Fibroblast of pulmonary artery (primary cell): ENCODE data around the gene ADAMTSL1.

Experiments used
- DNase-seq: peaks from one replicate; pipeline ENCODE4 v3.0.0-alpha.2; 2010; ENCODE audit warnings: low read depth
- H3K4me3 ChIP-seq: replicated peaks from 2 replicates; pipeline ENCODE4 v1.5.1; 2011; ENCODE audit warnings: low read depth, mild to moderate bottlenecking, control low read depth, low read length, moderate library complexity
- CTCF ChIP-seq: IDR thresholded peaks from 2 replicates; pipeline ENCODE4 v1.5.1; 2011; ENCODE audit warnings: mild to moderate bottlenecking, control low read depth, low read length, inconsistent platforms; ENCODE audit errors: missing control alignments

Gene ADAMTSL1

GRCh38 chr9:18778147-18778546 lies 304.2 kb downstream of the ADAMTSL1 start:
- H3K4me3 ChIP-seq, result no peak overlapping the region
- no peak for TF ChIP-seq CTCF
- no peak for DNase-seq

GRCh38 chr9:18778846-18779245 lies 304.9 kb downstream of the ADAMTSL1 start:
- H3K4me3 ChIP-seq, result no peak overlapping the region
- TF ChIP-seq CTCF, result no peak
- peak; percentile 16 for DNase-seq

GRCh38 chr9:18783909-18784308 lies 310.0 kb downstream of the ADAMTSL1 start:
- no peak for TF ChIP-seq CTCF
- no peak for DNase-seq
- H3K4me3 ChIP-seq, result no peak overlapping the region

- no peak overlapping the region for H3K4me3 ChIP-seq
- DNase-seq, result peak; percentile 65
- TF ChIP-seq CTCF, result no peak
Measured at GRCh38 chr9:18785604-18786003, 311.7 kb downstream of the ADAMTSL1 start.

GRCh38 chr9:18786196-18786595 lies 312.2 kb downstream of the ADAMTSL1 start:
- TF ChIP-seq CTCF, result no peak
- peak; percentile 6 for DNase-seq
- H3K4me3 ChIP-seq, result no peak overlapping the region

GRCh38 chr9:18786911-18787650 lies 313.1 kb downstream of the ADAMTSL1 start:
- no peak for TF ChIP-seq CTCF
- no peak overlapping the region for H3K4me3 ChIP-seq
- peak; percentile 73 for DNase-seq

- no peak overlapping the region for H3K4me3 ChIP-seq
- no peak for TF ChIP-seq CTCF
- no peak for DNase-seq
Measured at GRCh38 chr9:18788256-18788655, 314.3 kb downstream of the ADAMTSL1 start.
